PC-9 (cell line): ENCODE results near the gene STX8. TPM values are rescaled to one million over a fixed set of nuclear protein-coding genes. Genes with fewer than 3 reads are reported as not detected.

Source experiments
- BruUV-seq: library from RNA; stranded (reverse); fragments of 400-500 nt; replicated peaks from 2 replicates; lab custom pipeline; 2021; lab: Mats Ljungman, UMichigan
- CTCF ChIA-PET: fragments of 300-600 bp; sonication (Branson Sonifier 250); formaldehyde crosslinking; loops from one replicate; lab custom pipeline; 2022; ENCODE audit warnings: antibody characterized with exemption; lab: Charles Lee
- POLR2A ChIA-PET: fragments of 300-600 bp; sonication (Branson Sonifier 250); formaldehyde crosslinking; loops from one replicate; lab custom pipeline; 2022; ENCODE audit warnings: antibody characterized with exemption; ENCODE audit not compliant: unreplicated experiment; lab: Charles Lee
- DNase-seq, 2 experiments: peaks; one replicate each; pipeline versions ENCODE4 v3.0.0 to v3.0.0-alpha.2; 2015 to 2022; ENCODE audit warnings: mixed read lengths in 1 of 2
- H2AFZ ChIP-seq: fragments of 200-600 bp; sonication (generic); 2 replicates; pipeline ENCODE4 v1.8.1; 2017; ENCODE audit warnings: antibody characterized with exemption
- H3F3A ChIP-seq: fragments of 200-600 bp; sonication (generic); 2 replicates; pipeline ENCODE4 v1.8.1; 2017; ENCODE audit warnings: antibody characterized with exemption, mild to moderate bottlenecking, low read depth; ENCODE audit not compliant: insufficient read depth
- H3K27ac ChIP-seq: fragments of 200-600 bp; sonication (generic); 2 replicates; pipeline ENCODE4 v1.6.1; 2016; ENCODE audit warnings: mixed run types
- H3K27me3 ChIP-seq: fragments of 200-600 bp; sonication (generic); 2 replicates; pipeline ENCODE4 v1.6.1; 2016; ENCODE audit warnings: low read depth, mixed run types; ENCODE audit not compliant: insufficient read depth
- H3K36me3 ChIP-seq: fragments of 200-600 bp; sonication (generic); 2 replicates; pipeline ENCODE4 v1.6.1; 2016; ENCODE audit warnings: low read depth, mixed run types
- H3K4me1 ChIP-seq: fragments of 200-600 bp; sonication (generic); replicated peaks from 2 replicates; pipeline ENCODE4 v1.6.1; 2016; ENCODE audit warnings: mixed run types; ENCODE audit not compliant: insufficient read depth
- H3K4me2 ChIP-seq: fragments of 200-600 bp; sonication (generic); 2 replicates; pipeline ENCODE4 v1.6.1; 2017; ENCODE audit warnings: mixed run types
- H3K4me3 ChIP-seq: fragments of 200-600 bp; sonication (generic); 2 replicates; pipeline ENCODE4 v1.6.1; 2016; ENCODE audit warnings: mixed run types
- H3K79me2 ChIP-seq: fragments of 200-600 bp; sonication (generic); 2 replicates; pipeline ENCODE4 v1.6.1; 2017; ENCODE audit warnings: low read depth, mixed run types
- H3K9me2 ChIP-seq: fragments of 200-600 bp; sonication (generic); 2 replicates; pipeline ENCODE4 v1.8.1; 2017; ENCODE audit warnings: mild to moderate bottlenecking; ENCODE audit not compliant: insufficient read depth
- H3K9me3 ChIP-seq: fragments of 200-600 bp; sonication (generic); 2 replicates; pipeline ENCODE4 v1.8.1; 2016; ENCODE audit warnings: low read depth; ENCODE audit not compliant: insufficient read depth
- H4K20me1 ChIP-seq: fragments of 200-600 bp; sonication (generic); 2 replicates; pipeline ENCODE4 v1.8.1; 2017; ENCODE audit not compliant: insufficient read depth
- CTCF ChIP-seq: fragments of 200-600 bp; sonication (generic); conservative IDR thresholded peaks from 2 replicates; pipeline ENCODE4 v1.6.1; 2017; ENCODE audit warnings: mixed run types, antibody characterized with exemption, mild to moderate bottlenecking, moderate library complexity
- EZH2 ChIP-seq: fragments of 200-600 bp; sonication (generic); IDR thresholded peaks from 2 replicates; pipeline ENCODE4 v1.8.0; 2017; ENCODE audit warnings: antibody characterized with exemption, low read depth
- intact Hi-C: fragments of 100-400 bp; cut with micrococcal nuclease; formaldehyde crosslinking; loops from one replicate; pipeline ENCODE4 v1.10.0; 2022; ENCODE audit not compliant: unreplicated experiment
- total RNA-seq: library from RNA; stranded (reverse); gene quantifications from 2 replicates; pipeline ENCODE4 v1.2.3, GENCODE V29; 2021

STX8 gene
- total RNA-seq, 1 experiment from 2014 or later = 60.6 TPM

- BruUV-seq = no TSS peak
Measured at GRCh38 chr17:9299695-9300094, 275.9 kb downstream of the STX8 start.

GRCh38 chr17:9298776-9299295 lies 276.8 kb downstream of the STX8 start:
- intact Hi-C loops = no loop called here
- Histone ChIP-seq H3K4me1 (no peaks in the 10 kb centered on the region), H3K4me2 (no peak overlapping the region), H3K27me3 (no peaks in the 10 kb centered on the region), H3K79me2 (no peaks in the 10 kb centered on the region), H3K36me3 (no peaks in the 10 kb centered on the region), H3K9me2 (no peaks in the 10 kb centered on the region), H3F3A (no peaks in the 10 kb centered on the region), H3K27ac (no peak overlapping the region), H2AFZ (no peak overlapping the region), H3K4me3 (no peak overlapping the region), H3K9me3 (no peaks in the 10 kb centered on the region), H4K20me1 (no peaks in the 10 kb centered on the region)
- CTCF ChIA-PET = interaction anchor here (0.6 to 0.8 kb wide), 2 partner anchors 16 to 136 kb away, joined by 3 to 11 read pairs; no protein-coding TSS in a partner anchor
- no peak for TF ChIP-seq EZH2
- TF ChIP-seq CTCF = no peak
- no TSS peak for BruUV-seq
- no peak for DNase-seq
- POLR2A ChIA-PET = interaction anchor here (0.6 kb wide), 1 partner anchor 182 kb away, joined by 3 read pairs; no protein-coding TSS in a partner anchor

More at GRCh38 chr17:9299695-9300094, 275.9 kb downstream of the STX8 start:
- TF ChIP-seq EZH2 = no peak
- TF ChIP-seq CTCF = no peak
- no peaks in the 10 kb centered on the region for H3K9me3 ChIP-seq
- intact Hi-C loops = no loop called here
- H3K4me3 ChIP-seq = no peak overlapping the region
- H3K4me2 ChIP-seq = no peak overlapping the region
- ChIA-PET POLR2A (no interaction called here), CTCF (interaction anchor here (0.6 kb wide), 1 partner anchor 136 kb away, joined by 3 read pairs; no protein-coding TSS in a partner anchor)
- no peaks in the 10 kb centered on the region for H4K20me1 ChIP-seq
- no peaks in the 10 kb centered on the region for H3F3A ChIP-seq
- no peak overlapping the region for H3K27ac ChIP-seq
- no peaks in the 10 kb centered on the region for H3K27me3 ChIP-seq
- no peaks in the 10 kb centered on the region for H3K9me2 ChIP-seq
- no peaks in the 10 kb centered on the region for H3K36me3 ChIP-seq
- DNase-seq = no peak
- no peaks in the 10 kb centered on the region for H3K79me2 ChIP-seq
- no peak overlapping the region for H2AFZ ChIP-seq
- H3K4me1 ChIP-seq = no peaks in the 10 kb centered on the region

- H3K9me3 ChIP-seq = no peaks in the 10 kb centered on the region
- BruUV-seq = no TSS peak
- no peaks in the 10 kb centered on the region for H3K4me1 ChIP-seq
- H4K20me1 ChIP-seq = no peaks in the 10 kb centered on the region
- no peak overlapping the region for H2AFZ ChIP-seq
- no peak for TF ChIP-seq CTCF
- no peak for TF ChIP-seq EZH2
- ChIA-PET CTCF (no interaction called here), POLR2A (no interaction called here)
- no peak overlapping the region for H3K4me2 ChIP-seq
- no peaks in the 10 kb centered on the region for H3K36me3 ChIP-seq
- H3K79me2 ChIP-seq = no peaks in the 10 kb centered on the region
- no peak overlapping the region for H3K4me3 ChIP-seq
- no peak for DNase-seq
- H3K9me2 ChIP-seq = no peaks in the 10 kb centered on the region
- no peaks in the 10 kb centered on the region for H3F3A ChIP-seq
- intact Hi-C loops = no loop called here
- no peaks in the 10 kb centered on the region for H3K27me3 ChIP-seq
- no peak overlapping the region for H3K27ac ChIP-seq
Measured at GRCh38 chr17:9298135-9298534, 277.5 kb downstream of the STX8 start.
